Activated B cell treated with CpG ODN at 0.5 μM for 24 hours (primary cell): ENCODE results near the gene MCUR1. TPM values are rescaled to one million over a fixed set of nuclear protein-coding genes. Genes with fewer than 3 reads are reported as not detected.

Experiments
- ATAC-seq: fragments of 200-7000 bp; cut with Tn5 transposase; one replicate; pipeline ENCODE4 v1.10.0; 2021; ENCODE audit warnings: low read depth, mild to moderate bottlenecking, moderate library complexity
- CTCF ChIA-PET: fragments of 350-600 bp; sonication (Branson Sonifier 250); formaldehyde crosslinking; loops from one replicate; lab custom pipeline; 2021; ENCODE audit warnings: antibody characterized with exemption; lab: Charles Lee
- POLR2A ChIA-PET: fragments of 350-600 bp; sonication (Branson Sonifier 250); formaldehyde crosslinking; loops from one replicate; lab custom pipeline; 2021; ENCODE audit warnings: antibody characterized with exemption; lab: Charles Lee
- DNase-seq: peaks from one replicate; pipeline ENCODE4 v3.0.0; 2022
- H3K27ac Mint-ChIP-seq: one replicate; pipeline ENCODE4 v1.8.0; 2020; ENCODE audit warnings: mixed read lengths
- H3K27me3 Mint-ChIP-seq: one replicate; pipeline ENCODE4 v1.8.0; 2021; ENCODE audit warnings: mixed read lengths
- H3K36me3 Mint-ChIP-seq: one replicate; pipeline ENCODE4 v1.8.0; 2021; ENCODE audit warnings: low read depth, mixed read lengths
- H3K4me1 Mint-ChIP-seq: one replicate; pipeline ENCODE4 v1.8.0; 2021; ENCODE audit warnings: mixed read lengths
- H3K4me3 Mint-ChIP-seq: one replicate; pipeline ENCODE4 v1.8.0; 2020; ENCODE audit warnings: mild to moderate bottlenecking, mixed read lengths
- H3K9me3 Mint-ChIP-seq: one replicate; pipeline ENCODE4 v1.8.0; 2020; ENCODE audit warnings: mixed read lengths
- CTCF ChIP-seq: fragments of 200-600 bp; IDR thresholded peaks from one replicate; pipeline ENCODE4 v1.8.0; 2022; ENCODE audit warnings: antibody characterized with exemption, mild to moderate bottlenecking
- intact Hi-C: fragments of 100-400 bp; cut with micrococcal nuclease; formaldehyde crosslinking; loops from one replicate; pipeline ENCODE4 v1.15.1; 2024
- total RNA-seq: library from RNA; stranded (reverse); gene quantifications from 2 replicates; pipeline ENCODE4 v1.2.3, GENCODE V29; 2022

MCUR1 gene
- total RNA-seq, 1 donor from 2014 or later: 13.6 TPM

- Mint-ChIP-seq H3K27ac (no peak overlapping the region), H3K9me3 (no peaks in the 10 kb centered on the region), H3K27me3 (peaks cover 11% of the 10 kb centered on the region), H3K4me3 (no peak overlapping the region), H3K4me1 (no peaks in the 10 kb centered on the region), H3K36me3 (no peaks in the 10 kb centered on the region)
- DNase-seq (no peak), ATAC-seq (no peak)
- intact Hi-C loops: no loop called here
- ChIA-PET POLR2A (no interaction called here), CTCF (no interaction called here)
- TF ChIP-seq CTCF: no peak
Observed at GRCh38 chr6:13847326-13848050, 33.1 kb upstream of the MCUR1 start.

DNA sequence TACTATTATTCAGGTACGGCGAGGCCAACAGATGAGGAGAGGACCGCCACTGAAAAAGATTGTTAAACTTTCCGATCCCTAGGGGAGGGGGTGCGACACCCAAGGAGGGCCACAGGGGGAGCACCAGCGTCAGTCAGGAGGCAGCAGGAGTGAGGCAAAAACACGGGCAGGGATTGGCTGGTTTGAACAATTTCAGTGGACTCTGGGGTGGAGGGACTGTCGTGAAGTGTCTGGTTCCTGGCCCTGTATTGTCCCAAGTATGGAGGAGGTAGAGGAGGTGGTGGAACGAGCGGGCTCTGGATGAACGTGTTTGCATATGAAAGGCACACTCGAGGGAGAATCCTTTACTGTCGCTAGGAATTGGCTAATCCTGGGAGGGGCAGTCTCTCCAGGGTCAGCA, 32.5 kb upstream of the MCUR1 start:
- POLR2A ChIA-PET: no interaction called here
- Mint-ChIP-seq H3K27ac (no peak overlapping the region), H3K27me3 (peaks cover 11% of the 10 kb centered on the region), H3K4me1 (no peaks in the 10 kb centered on the region), H3K9me3 (no peaks in the 10 kb centered on the region), H3K36me3 (no peaks in the 10 kb centered on the region), H3K4me3 (no peak overlapping the region)
- TF ChIP-seq CTCF: no peak
- no peak for ATAC-seq
- intact Hi-C loops: no loop called here
- CTCF ChIA-PET: no interaction called here
- no peak for DNase-seq

GRCh38 chr6:13841936-13842335, 27.6 kb upstream of the MCUR1 start:
- H3K27ac Mint-ChIP-seq: no peak overlapping the region
- CTCF ChIA-PET: no interaction called here

DNA sequence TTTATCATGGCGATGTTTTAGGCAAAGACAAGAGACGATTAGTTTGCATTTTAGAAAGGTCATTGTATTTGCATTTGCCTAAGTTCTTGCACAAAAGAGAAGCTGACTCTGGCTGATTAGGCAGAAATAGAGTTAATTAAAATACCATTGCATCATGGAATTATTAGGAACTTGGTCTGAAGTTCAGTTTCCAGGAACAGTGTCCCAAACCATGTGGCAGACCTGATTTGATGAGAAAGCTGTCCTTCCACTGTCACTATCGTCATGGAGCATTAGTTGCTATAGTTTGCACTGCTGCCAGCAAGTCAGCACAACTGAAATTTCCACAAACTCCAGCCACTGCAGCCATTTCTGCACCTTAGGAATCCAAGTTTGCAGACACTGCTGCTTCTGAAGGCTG, 24.3 kb upstream of the MCUR1 start:
- Mint-ChIP-seq H3K9me3 (peaks cover 3% of the 10 kb centered on the region), H3K27ac (no peak overlapping the region), H3K27me3 (peaks cover 2% of the 10 kb centered on the region), H3K36me3 (no peaks in the 10 kb centered on the region), H3K4me1 (no peaks in the 10 kb centered on the region), H3K4me3 (no peak overlapping the region)
- TF ChIP-seq CTCF: no peak
- intact Hi-C loops: no loop called here
- CTCF ChIA-PET: no interaction called here
- POLR2A ChIA-PET: no interaction called here
- no peak for ATAC-seq
- DNase-seq: no peak

More at GRCh38 chr6:13841936-13842335, 27.6 kb upstream of the MCUR1 start:
- Mint-ChIP-seq H3K4me1 (no peaks in the 10 kb centered on the region), H3K27me3 (peaks cover 4% of the 10 kb centered on the region), H3K9me3 (no peaks in the 10 kb centered on the region), H3K36me3 (no peaks in the 10 kb centered on the region), H3K4me3 (no peak overlapping the region)
- no peak for ATAC-seq
- DNase-seq: no peak
- POLR2A ChIA-PET: no interaction called here
- intact Hi-C loops: no loop called here
- no peak for TF ChIP-seq CTCF

GRCh38 chr6:13836170-13836569, 21.8 kb upstream of the MCUR1 start:
- H3K4me1 Mint-ChIP-seq: peaks cover 5% of the 10 kb centered on the region
- DNase-seq (no peak), ATAC-seq (no peak)
- H3K36me3 Mint-ChIP-seq: no peaks in the 10 kb centered on the region
- ChIA-PET CTCF (no interaction called here), POLR2A (no interaction called here)
- no peak overlapping the region for H3K4me3 Mint-ChIP-seq
- H3K27ac Mint-ChIP-seq: no peak overlapping the region
- peaks cover 3% of the 10 kb centered on the region for H3K27me3 Mint-ChIP-seq
- intact Hi-C loops: no loop called here
- H3K9me3 Mint-ChIP-seq: peaks cover 3% of the 10 kb centered on the region
- no peak for TF ChIP-seq CTCF
